Heart right ventricle (tissue), 16 donors: ENCODE measurements around the gene TEPSIN. TPM values are rescaled to one million over a fixed set of nuclear protein-coding genes. Genes with fewer than 3 reads are reported as not detected.

Source experiments
- ATAC-seq, 8 donors: fragments of 200-7000 bp; cut with Tn5 transposase; one replicate each; pipeline ENCODE4 v1.9.1; 2020; ENCODE audit warnings: mild to moderate bottlenecking in 8 of 8, moderate library complexity in 8 of 8, moderate number of reproducible peaks in 1 of 8
- DNase-seq, 2 donors: peaks; one replicate each; pipeline ENCODE4 v3.0.0-alpha.2; 2020
- H3K27ac ChIP-seq, 10 donors: fragments of 200-600 bp; sonication (generic) in 2 of 10; one replicate each; pipeline versions ENCODE4 v1.5.0 to v1.8.0; 2020 to 2022; ENCODE audit warnings: mild to moderate bottlenecking in 3 of 10
- H3K27me3 ChIP-seq, 7 donors: fragments of 200-600 bp; one replicate each; pipeline ENCODE4 v1.8.0; 2021 to 2022; ENCODE audit warnings: mild to moderate bottlenecking in 2 of 7
- H3K36me3 ChIP-seq, 9 donors: fragments of 200-600 bp; sonication (generic) in 1 of 9; one replicate each; pipeline versions ENCODE4 v1.5.0 to v1.8.0; 2020 to 2022; ENCODE audit warnings: mild to moderate bottlenecking in 2 of 9
- H3K4me1 ChIP-seq, 9 donors: fragments of 200-600 bp; sonication (generic) in 1 of 9; one replicate each; pipeline versions ENCODE4 v1.5.0 to v1.8.0; 2020 to 2022; ENCODE audit warnings: mild to moderate bottlenecking in 4 of 9
- H3K4me3 ChIP-seq, 10 donors: fragments of 200-600 bp; sonication (generic) in 2 of 10; one replicate each; pipeline versions ENCODE4 v1.5.0 to v1.8.0; 2020 to 2022; ENCODE audit warnings: mild to moderate bottlenecking in 7 of 10, moderate library complexity in 2 of 10
- H3K9me3 ChIP-seq, 11 donors: fragments of 200-600 bp in 10 of 11; sonication (generic) in 2 of 11; one replicate each; pipeline versions ENCODE4 v1.5.0 to v1.8.0; 2013 to 2022; ENCODE audit warnings: mild to moderate bottlenecking in 2 of 11, control low read depth in 1 of 11, moderate library complexity in 1 of 11
- CTCF ChIP-seq, 9 donors: fragments of 200-600 bp; sonication (generic) in 2 of 9; IDR thresholded peaks; one replicate each; pipeline versions ENCODE4 v1.5.0 to v1.8.0; 2021 to 2022; ENCODE audit warnings: antibody characterized with exemption in 9 of 9, mild to moderate bottlenecking in 5 of 9, moderate library complexity in 1 of 9
- WGBS, 2 donors: extraction: QIAGEN DNeasy Blood & Tissue Kit; methylation state at CpG; one replicate each; pipeline ENCODE4 v1.1.7; 2013; ENCODE audit warnings: inconsistent platforms in 1 of 2; 5-methylcytosine and 5-hydroxymethylcytosine counted together
- intact Hi-C, 10 donors: fragments of 100-400 bp; cut with DNase I; formaldehyde crosslinking; loops; one replicate each; pipeline versions ENCODE4 v1.11.1 to v1.14.2; 2022
- polyA plus RNA-seq, 2 donors: library from polyadenylated mRNA; stranded (reverse); fragments of 200-250 nt; gene quantifications; one replicate each; pipeline ENCODE4 v1.2.3, GENCODE V29; 2013
- total RNA-seq, 10 donors: library from RNA; stranded (reverse); fragmentation: NEBNext Ultra II Directional in 3 of 10; extraction: Animal tissue kit (Norgen Biotek cat#: 25700) in 3 of 10; gene quantifications; one replicate each; pipeline versions ENCODE4 v1.2.1 to v1.2.4, GENCODE V29; 2021 to 2023
- donor health status: Arrhythmogenic right ventricular cardiomyopathy.
- donor health status: ischemic (EF 13 %, LVEDD 7.1; RV severe dilation, severe dysfunction).
- donor health status: healthy with polysubstance abuse.
- donor health status: DM: no; HTN: yes; CAD: no.
- donor health status: DM: no; HTN: no; CAD: no.
- donor health status: ischemic (EF 25% LVEDD 6.9; RV normal size, moderate dysfunction).
- donor health status: ischemic (EF 25% LVEDD 5.7; RV mildly dilated, moderate dysfunction).
- donor health status: healthy.
- donor health status: DM: yes; HTN: yes; CAD: no.
- donor health status: Ischemic cardiomyopathy.
- donor health status: ischemic (EF 35%, LVEDD 5.7; RV mildly dilated, moderate dysfunction).
- donor health status: nonischemic (EF 11% LVEDD 7.7; RV severe dilation, severe dysfunction).
- donor health status: DM: yes; HTN: yes; CAD: no.
- donor health status: PGD.
- donor health status: ischemic (EF 29% LVEDD 5.4; RV normal size, mild dysfunction).
- donor health status: nonischemic (EF 23%, LVEDD 6.1; RV moderate dilation, normal function).

TEPSIN gene
- total and polyA plus RNA-seq, 12 donors, result 6.2 to 30.4 (median 9.8) TPM

- intact Hi-C loops, result loop anchor here in 1 of 10 donors (10.0 kb wide), 1 partner anchor 239 kb away; the partner anchor contains the start of gene CHMP6
- TF ChIP-seq CTCF (IDR thresholded peaks at IDR 0.05), result no peak
- Histone ChIP-seq H3K9me3 (no peaks in the 10 kb centered on the region), H3K27ac (no peak overlapping the region), H3K4me1 (peaks cover 4 to 27% (median 18%) of the 10 kb centered on the region in 9 donors), H3K36me3 (peaks cover 0 to 59% (median 5%) of the 10 kb centered on the region in 9 donors), H3K27me3 (no peaks in the 10 kb centered on the region), H3K4me3 (no peak overlapping the region)
- DNase-seq, result peak in 1 of 2 donors; percentile 12
- ATAC-seq, result no peak
- 87% methylated on average over 21 of the region's 21 CpGs for WGBS, 2 donors
These were observed 4.9 kb downstream of the TEPSIN start for GRCh38 chr17:81233811-81234505.

GRCh38 chr17:81233316-81233715 lies 5.5 kb downstream of the TEPSIN start:
- Histone ChIP-seq H3K27ac (no peak overlapping the region), H3K27me3 (no peaks in the 10 kb centered on the region), H3K4me1 (peaks cover 4 to 26% (median 18%) of the 10 kb centered on the region in 9 donors), H3K36me3 (peaks cover 0 to 66% (median 5%) of the 10 kb centered on the region in 9 donors), H3K9me3 (no peaks in the 10 kb centered on the region), H3K4me3 (no peak overlapping the region)
- intact Hi-C loops, result loop anchor here in 1 of 10 donors (10.0 kb wide), 1 partner anchor 239 kb away; the partner anchor contains the start of gene CHMP6
- WGBS, 2 donors, result 88 to 91% methylated on average over 17 of the region's 17 CpGs
- ATAC-seq, result no peak
- DNase-seq, result peak in 1 of 2 donors; percentile 9
- no peak for TF ChIP-seq CTCF (IDR thresholded peaks at IDR 0.05)

- Histone ChIP-seq H3K9me3 (no peaks in the 10 kb centered on the region), H3K27me3 (no peaks in the 10 kb centered on the region), H3K4me1 (peaks cover 4 to 20% (median 12%) of the 10 kb centered on the region in 9 donors), H3K36me3 (peaks cover 0 to 69% (median 5%) of the 10 kb centered on the region in 9 donors), H3K4me3 (no peak overlapping the region), H3K27ac (no peak overlapping the region)
- WGBS, 2 donors, result 88 to 90% methylated on average over 19 of the region's 19 CpGs
- intact Hi-C loops, result loop anchor here in 1 of 10 donors (10.0 kb wide), 1 partner anchor 238 kb away; the partner anchor contains the start of gene CHMP6
- ATAC-seq (no peak), DNase-seq (no peak)
- TF ChIP-seq CTCF (IDR thresholded peaks at IDR 0.05), result no peak
These were observed 6.1 kb downstream of the TEPSIN start for GRCh38 chr17:81232616-81233241.

- intact Hi-C loops, result loop anchor here in 1 of 10 donors (10.0 kb wide), 1 partner anchor 237 kb away; the partner anchor contains the start of gene CHMP6
- peaks cover 0 to 69% (median 5%) of the 10 kb centered on the region in 9 donors for H3K36me3 ChIP-seq
- TF ChIP-seq CTCF (IDR thresholded peaks at IDR 0.05), result no peak
These were observed 6.9 kb downstream of the TEPSIN start for GRCh38 chr17:81231766-81232581.

More at GRCh38 chr17:81231766-81232581, 6.9 kb downstream of the TEPSIN start:
- peaks cover 0 to 3% (median 0%) of the 10 kb centered on the region in 11 donors for H3K9me3 ChIP-seq
- DNase-seq (no peak), ATAC-seq (no peak)
- H3K27me3 ChIP-seq, result no peaks in the 10 kb centered on the region
- no peak overlapping the region for H3K27ac ChIP-seq
- peaks cover 0 to 14% (median 4%) of the 10 kb centered on the region in 9 donors for H3K4me1 ChIP-seq
- 88 to 89% methylated on average over 43 of the region's 43 CpGs for WGBS, 2 donors
- no peak overlapping the region for H3K4me3 ChIP-seq
